Trophoblast cell (in vitro differentiated cells and primary cell): ENCODE results near the gene NUAK1.
A peak's percentile ranks its signal among the peaks of the same experiment; 100 is the strongest.

ENCODE experiments used
- DNase-seq, 2 donors: peaks; one replicate each; pipeline ENCODE4 v3.0.0-alpha.2; 2016
- H2AFZ ChIP-seq: 2 replicates; pipeline ENCODE4 v1.6.1; 2013; ENCODE audit warnings: low read length, moderate library complexity, mild to moderate bottlenecking; ENCODE audit not compliant: insufficient read depth, poor library complexity
- H2AK5ac ChIP-seq: 2 replicates; pipeline ENCODE4 v1.6.1; 2013; ENCODE audit warnings: mild to moderate bottlenecking, low read length
- H2BK120ac ChIP-seq: 2 replicates; pipeline ENCODE4 v1.6.1; 2013; ENCODE audit warnings: low read length, mild to moderate bottlenecking, moderate library complexity; ENCODE audit not compliant: insufficient read depth, poor library complexity
- H2BK12ac ChIP-seq: 2 replicates; pipeline ENCODE4 v1.6.1; 2013; ENCODE audit warnings: mild to moderate bottlenecking, low read length, moderate library complexity
- H2BK5ac ChIP-seq: 2 replicates; pipeline ENCODE4 v1.6.1; 2013; ENCODE audit warnings: low read length, low read depth, moderate library complexity, mild to moderate bottlenecking; ENCODE audit not compliant: poor library complexity
- H3K14ac ChIP-seq: 2 replicates; pipeline ENCODE4 v1.6.1; 2013; ENCODE audit warnings: mild to moderate bottlenecking, low read length
- H3K18ac ChIP-seq: 2 replicates; pipeline ENCODE4 v1.6.1; 2013; ENCODE audit warnings: mild to moderate bottlenecking, low read length
- H3K23ac ChIP-seq: 2 replicates; pipeline ENCODE4 v1.6.1; 2013; ENCODE audit warnings: low read length
- H3K27ac ChIP-seq: 2 replicates; pipeline ENCODE4 v1.5.1; 2013; ENCODE audit warnings: low read depth, mild to moderate bottlenecking, inconsistent platforms, low read length, moderate library complexity
- H3K27me3 ChIP-seq: 2 replicates; pipeline ENCODE4 v1.6.1; 2013; ENCODE audit warnings: inconsistent platforms, mild to moderate bottlenecking, low read length, moderate library complexity; ENCODE audit not compliant: insufficient read depth
- H3K36me3 ChIP-seq, 2 experiments: 1 replicate in 1 of 2; 2 replicates in 1 of 2; pipeline ENCODE4 v1.6.1; 2013; ENCODE audit warnings: low read length in 2 of 2, mild to moderate bottlenecking in 2 of 2, moderate library complexity in 1 of 2; ENCODE audit not compliant: insufficient read depth in 2 of 2, control insufficient read depth in 1 of 2
- H3K4ac ChIP-seq: 2 replicates; pipeline ENCODE4 v1.6.1; 2013; ENCODE audit warnings: low read depth, mild to moderate bottlenecking, low read length, moderate library complexity
- H3K4me1 ChIP-seq, 2 experiments: 1 replicate in 1 of 2; 2 replicates in 1 of 2; pipeline ENCODE4 v1.6.1; 2013; ENCODE audit warnings: low read length in 2 of 2, mild to moderate bottlenecking in 2 of 2, moderate library complexity in 1 of 2; ENCODE audit not compliant: insufficient read depth in 2 of 2, control insufficient read depth in 1 of 2
- H3K4me2 ChIP-seq: 2 replicates; pipeline ENCODE4 v1.6.1; 2013; ENCODE audit warnings: inconsistent platforms, mild to moderate bottlenecking, low read length, moderate library complexity
- H3K4me3 ChIP-seq: 2 replicates; pipeline ENCODE4 v1.5.1; 2013; ENCODE audit warnings: mild to moderate bottlenecking, low read depth, low read length, inconsistent platforms
- H3K79me1 ChIP-seq: one replicate; pipeline ENCODE4 v1.6.1; 2013; ENCODE audit warnings: low read length
- H3K79me2 ChIP-seq: 2 replicates; pipeline ENCODE4 v1.6.1; 2013; ENCODE audit warnings: low read length, mild to moderate bottlenecking; ENCODE audit not compliant: control insufficient read depth, insufficient read depth, poor library complexity
- H3K9ac ChIP-seq: 2 replicates; pipeline ENCODE4 v1.6.1; 2013; ENCODE audit warnings: mild to moderate bottlenecking, low read length
- H3K9me3 ChIP-seq: 2 replicates; pipeline ENCODE4 v1.6.1; 2013; ENCODE audit warnings: low read depth, mild to moderate bottlenecking, control low read depth, inconsistent platforms, low read length; ENCODE audit not compliant: insufficient read depth
- H4K12ac ChIP-seq: 2 replicates; pipeline ENCODE4 v1.6.1; 2013; ENCODE audit warnings: low read depth, mild to moderate bottlenecking, low read length, moderate library complexity
- H4K8ac ChIP-seq: 2 replicates; pipeline ENCODE4 v1.6.1; 2013; ENCODE audit warnings: low read depth, mild to moderate bottlenecking, low read length, moderate library complexity
- H4K91ac ChIP-seq: one replicate; pipeline ENCODE4 v1.6.1; 2013; ENCODE audit warnings: low read depth, mild to moderate bottlenecking, low read length, moderate library complexity
- WGBS: extraction: QIAGEN DNeasy Blood & Tissue Kit; methylation state at CpG from one replicate; pipeline ENCODE4 v1.1.7; 2013; ENCODE audit warnings: missing lambda C conversion rate; ENCODE audit not compliant: insufficient read length, insufficient coverage; ENCODE audit errors: extremely low coverage; 5-methylcytosine and 5-hydroxymethylcytosine counted together

NUAK1 gene

GRCh38 chr12:106176560-106176959 lies 37.8 kb upstream of the NUAK1 start:
- H3K4me3 ChIP-seq, result no peak overlapping the region
- no CpG with 5 or more reads among the region's 3 CpGs for WGBS

GRCh38 chr12:106174876-106175275 lies 36.1 kb upstream of the NUAK1 start:
- Histone ChIP-seq H3K79me2 (no peaks in the 10 kb centered on the region), H2BK12ac (no peak overlapping the region), H3K18ac (no peak overlapping the region), H3K4me1 (peaks cover 14 to 19% of the 10 kb centered on the region in 2 experiments), H3K14ac (no peak overlapping the region), H3K4me2 (no peak overlapping the region), H2BK120ac (no peak overlapping the region), H3K36me3 (no peaks in the 10 kb centered on the region), H3K27me3 (no peaks in the 10 kb centered on the region), H2AFZ (no peak overlapping the region), H2AK5ac (no peak overlapping the region), H4K8ac (no peak overlapping the region), H3K27ac (no peak overlapping the region), H2BK5ac (no peak overlapping the region), H3K9ac (no peak overlapping the region), H4K12ac (no peak overlapping the region), H4K91ac (no peak overlapping the region), H3K4me3 (no peak overlapping the region), H3K9me3 (no peaks in the 10 kb centered on the region), H3K79me1 (peaks cover 4% of the 10 kb centered on the region), H3K23ac (no peak overlapping the region), H3K4ac (no peak overlapping the region)
- WGBS, result no CpG with 5 or more reads among the region's 5 CpGs
- DNase-seq, result peak in 1 of 2 donors; percentile 26

More at GRCh38 chr12:106176560-106176959, 37.8 kb upstream of the NUAK1 start:
- DNase-seq, result no peak
- Histone ChIP-seq H2AFZ (no peak overlapping the region), H3K18ac (no peak overlapping the region), H3K9me3 (no peaks in the 10 kb centered on the region), H2BK12ac (no peak overlapping the region), H2BK5ac (no peak overlapping the region), H3K4ac (no peak overlapping the region), H4K8ac (no peak overlapping the region), H3K79me1 (peaks cover 4% of the 10 kb centered on the region), H3K27ac (no peak overlapping the region), H4K12ac (no peak overlapping the region), H3K4me2 (no peak overlapping the region), H2BK120ac (no peak overlapping the region), H3K79me2 (no peaks in the 10 kb centered on the region), H3K9ac (no peak overlapping the region), H3K14ac (no peak overlapping the region), H3K27me3 (no peaks in the 10 kb centered on the region), H4K91ac (no peak overlapping the region), H3K36me3 (no peaks in the 10 kb centered on the region), H2AK5ac (no peak overlapping the region), H3K4me1 (peaks cover 14 to 20% of the 10 kb centered on the region in 2 experiments), H3K23ac (no peak overlapping the region)

DNA sequence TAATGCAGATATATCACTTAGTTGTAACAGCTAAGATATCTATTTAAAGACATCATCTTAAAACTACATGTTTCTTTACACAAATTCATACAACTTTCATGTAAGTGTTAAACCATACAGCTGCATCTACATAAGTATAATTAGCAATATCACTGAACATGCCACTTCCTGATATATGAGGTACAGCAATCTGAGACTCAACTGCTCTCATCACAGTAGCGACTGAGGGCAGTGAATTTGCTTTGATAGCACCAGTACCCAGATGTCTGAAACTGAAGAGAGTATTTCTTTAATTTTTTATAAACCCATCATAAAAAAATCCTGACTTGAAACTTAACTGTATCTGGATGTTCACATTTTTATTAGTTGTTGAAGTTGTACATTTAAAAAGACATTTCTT lies 34.7 kb upstream of the NUAK1 start:
- peaks cover 7 to 8% of the 10 kb centered on the region in 2 experiments for H3K4me1 ChIP-seq
- H3K4me3 ChIP-seq, result no peak overlapping the region
- H4K8ac ChIP-seq, result no peak overlapping the region
- H3K18ac ChIP-seq, result no peak overlapping the region
- no peaks in the 10 kb centered on the region for H3K9me3 ChIP-seq
- no peak overlapping the region for H3K4me2 ChIP-seq
- no peak overlapping the region for H3K14ac ChIP-seq
- peaks cover 2% of the 10 kb centered on the region for H3K79me1 ChIP-seq
- H3K23ac ChIP-seq, result no peak overlapping the region
- H4K12ac ChIP-seq, result no peak overlapping the region
- no CpG with 5 or more reads among the region's 1 CpG for WGBS
- no peak overlapping the region for H2BK5ac ChIP-seq
- H3K36me3 ChIP-seq, result no peaks in the 10 kb centered on the region
- H2AFZ ChIP-seq, result no peak overlapping the region
- no peak overlapping the region for H3K27ac ChIP-seq
- DNase-seq, result no peak
- H3K9ac ChIP-seq, result no peak overlapping the region
- H2BK12ac ChIP-seq, result no peak overlapping the region
- no peak overlapping the region for H3K4ac ChIP-seq
- H2AK5ac ChIP-seq, result no peak overlapping the region
- no peak overlapping the region for H4K91ac ChIP-seq
- H3K79me2 ChIP-seq, result no peaks in the 10 kb centered on the region
- no peaks in the 10 kb centered on the region for H3K27me3 ChIP-seq
- no peak overlapping the region for H2BK120ac ChIP-seq

DNA sequence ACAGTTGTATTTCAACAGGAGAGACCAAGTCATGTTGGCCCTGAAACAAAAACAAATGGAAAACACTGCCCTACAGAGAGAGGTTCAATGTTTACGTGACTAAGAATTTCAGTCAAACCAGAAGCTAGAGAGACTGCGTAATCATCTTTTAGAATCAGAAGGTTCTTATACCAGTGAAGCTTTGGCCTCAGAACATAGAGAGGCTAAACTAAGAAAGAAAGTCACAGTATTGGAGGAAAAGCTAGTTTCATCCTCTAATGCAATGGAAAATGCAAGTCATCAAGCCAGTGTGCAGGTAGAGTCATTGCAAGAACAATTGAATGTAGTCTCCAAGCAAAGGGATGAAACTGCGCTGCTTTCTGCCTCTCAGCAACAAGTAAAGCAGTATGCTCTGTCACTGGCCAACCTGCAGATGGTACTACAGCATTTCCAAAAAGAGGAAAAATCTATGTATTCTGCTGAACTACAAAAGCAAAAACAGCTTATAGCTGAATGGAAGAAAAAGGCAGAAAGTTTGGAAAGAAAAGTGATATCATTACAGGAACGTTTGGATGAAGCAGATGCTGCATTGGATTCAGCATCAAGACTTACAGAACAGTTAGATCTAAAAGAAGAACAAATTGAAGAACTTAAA lies 32.5 kb upstream of the NUAK1 start:
- WGBS, result no CpG with 5 or more reads among the region's 4 CpGs
- Histone ChIP-seq H3K4me3 (no peak overlapping the region), H4K91ac (no peak overlapping the region), H3K27me3 (no peaks in the 10 kb centered on the region), H3K18ac (no peak overlapping the region), H2BK5ac (no peak overlapping the region), H3K4ac (no peak overlapping the region), H4K8ac (no peak overlapping the region), H2BK12ac (no peak overlapping the region), H3K27ac (no peak overlapping the region), H3K9me3 (no peaks in the 10 kb centered on the region), H3K4me1 (no peaks in the 10 kb centered on the region), H3K79me1 (no peaks in the 10 kb centered on the region), H2AFZ (no peak overlapping the region), H3K23ac (no peak overlapping the region), H2BK120ac (no peak overlapping the region), H3K9ac (no peak overlapping the region), H2AK5ac (no peak overlapping the region), H3K36me3 (no peaks in the 10 kb centered on the region), H3K79me2 (no peaks in the 10 kb centered on the region), H4K12ac (no peak overlapping the region), H3K4me2 (no peak overlapping the region), H3K14ac (no peak overlapping the region)
- no peak for DNase-seq
